ENCODE results near the gene UBE2D2.

The UBE2D2 gene

GRCh38 chr5:139551191-139551889, 9.8 kb upstream of the UBE2D2 start:
- TF ChIP-seq CTCF (IDR thresholded peaks at IDR 0.05; ENCODE audit: poor library complexity, severe bottlenecking) = no peak
- Histone ChIP-seq H3K27me3 (ENCODE audit: insufficient read depth, poor library complexity, severe bottlenecking) (no peaks in the 10 kb centered on the region), H3K4me1 (ENCODE audit: insufficient read depth, poor library complexity, severe bottlenecking) (peaks cover 4% of the 10 kb centered on the region), H3K4me3 (ENCODE audit: severe bottlenecking) (no peak overlapping the region), H3K27ac (ENCODE audit: poor library complexity, severe bottlenecking) (no peak overlapping the region), H3K36me3 (ENCODE audit: low read depth) (no peaks in the 10 kb centered on the region), H3K9me3 (ENCODE audit: severe bottlenecking) (peaks cover 1% of the 10 kb centered on the region)
- DNase-seq (ENCODE audit: low spot score) (no peak), ATAC-seq (ENCODE audit: low read depth) (no peak)

GRCh38 chr5:139552893-139553575, 8.1 kb upstream of the UBE2D2 start:
- H3K36me3 ChIP-seq (ENCODE audit: low read depth) = no peaks in the 10 kb centered on the region
- no peak overlapping the region for H3K27ac ChIP-seq (ENCODE audit: poor library complexity, severe bottlenecking)
- H3K4me1 ChIP-seq (ENCODE audit: insufficient read depth, poor library complexity, severe bottlenecking) = peaks cover 4% of the 10 kb centered on the region
- no peaks in the 10 kb centered on the region for H3K27me3 ChIP-seq (ENCODE audit: insufficient read depth, poor library complexity, severe bottlenecking)
- no peak for TF ChIP-seq CTCF (IDR thresholded peaks at IDR 0.05; ENCODE audit: poor library complexity, severe bottlenecking)
- ATAC-seq (ENCODE audit: low read depth) (no peak), DNase-seq (ENCODE audit: low spot score) (no peak)
- H3K9me3 ChIP-seq (ENCODE audit: severe bottlenecking) = peaks cover 1% of the 10 kb centered on the region
- H3K4me3 ChIP-seq (ENCODE audit: severe bottlenecking) = no peak overlapping the region

- Histone ChIP-seq H3K27ac (ENCODE audit: poor library complexity, severe bottlenecking) (no peak overlapping the region), H3K4me3 (ENCODE audit: severe bottlenecking) (no peak overlapping the region), H3K36me3 (ENCODE audit: low read depth) (no peaks in the 10 kb centered on the region), H3K9me3 (ENCODE audit: severe bottlenecking) (peaks cover 1% of the 10 kb centered on the region), H3K27me3 (ENCODE audit: insufficient read depth, poor library complexity, severe bottlenecking) (no peaks in the 10 kb centered on the region), H3K4me1 (ENCODE audit: insufficient read depth, poor library complexity, severe bottlenecking) (peaks cover 4% of the 10 kb centered on the region)
- DNase-seq (ENCODE audit: low spot score) = no peak
- no peak for TF ChIP-seq CTCF (IDR thresholded peaks at IDR 0.05; ENCODE audit: poor library complexity, severe bottlenecking)
- ATAC-seq (ENCODE audit: low read depth) = no peak
Measured at GRCh38 chr5:139554264-139554663, 6.9 kb upstream of the UBE2D2 start.

- peaks cover 10% of the 10 kb centered on the region for H3K36me3 ChIP-seq (ENCODE audit: low read depth)
- TF ChIP-seq CTCF (IDR thresholded peaks at IDR 0.05; ENCODE audit: poor library complexity, severe bottlenecking) = no peak
- no peak overlapping the region for H3K4me3 ChIP-seq (ENCODE audit: severe bottlenecking)
- no peak overlapping the region for H3K27ac ChIP-seq (ENCODE audit: poor library complexity, severe bottlenecking)
- H3K27me3 ChIP-seq (ENCODE audit: insufficient read depth, poor library complexity, severe bottlenecking) = no peaks in the 10 kb centered on the region
- H3K9me3 ChIP-seq (ENCODE audit: severe bottlenecking) = no peaks in the 10 kb centered on the region
- ATAC-seq (ENCODE audit: low read depth) = no peak
- DNase-seq (ENCODE audit: low spot score) = no peak
- peaks cover 9% of the 10 kb centered on the region for H3K4me1 ChIP-seq (ENCODE audit: insufficient read depth, poor library complexity, severe bottlenecking)
Measured at GRCh38 chr5:139557811-139558210, 3.3 kb upstream of the UBE2D2 start.

Measured in RWPE2 (cell line).